Colonic mucosa (tissue), 4 donors: ENCODE results near the gene SDR39U1. TPM values are rescaled to one million over a fixed set of nuclear protein-coding genes. Genes with fewer than 3 reads are reported as not detected.

Experiments
- DNase-seq: peaks from one replicate; pipeline ENCODE4 v3.0.0-alpha.2; 2020
- H3K27ac ChIP-seq: fragments of 200-600 bp; one replicate; pipeline ENCODE4 v1.8.0; 2021
- H3K27me3 ChIP-seq: fragments of 200-600 bp; one replicate; pipeline ENCODE4 v1.8.0; 2021
- H3K36me3 ChIP-seq: fragments of 200-600 bp; one replicate; pipeline ENCODE4 v1.8.0; 2021
- H3K4me1 ChIP-seq: fragments of 200-600 bp; one replicate; pipeline ENCODE4 v1.8.0; 2021; ENCODE audit warnings: mild to moderate bottlenecking
- H3K4me3 ChIP-seq: fragments of 200-600 bp; one replicate; pipeline ENCODE4 v1.8.0; 2021
- H3K9ac ChIP-seq, 2 donors: one replicate each; pipeline ENCODE4 v1.7.0; 2013; ENCODE audit warnings: control low read depth in 2 of 2, low read depth in 2 of 2, low read length in 2 of 2
- H3K9me3 ChIP-seq: fragments of 200-600 bp; one replicate; pipeline ENCODE4 v1.8.0; 2021
- intact Hi-C: fragments of 100-400 bp; cut with DNase I; formaldehyde crosslinking; loops from one replicate; pipeline ENCODE4 v1.14.1; 2022
- total RNA-seq, 2 donors: library from RNA; stranded (reverse); fragmentation: NEBNext Ultra II Directional in 1 of 2; extraction: Animal tissue kit (Norgen Biotek cat#: 25700) in 1 of 2; gene quantifications; one replicate each; pipeline ENCODE4 v1.2.1, GENCODE V29; 2021
- TF ChIP-seq, protein P1 (sequence below): fragments of 200-600 bp; IDR thresholded peaks from one replicate; pipeline ENCODE4 v1.8.0; 2022; ENCODE audit warnings: antibody characterized with exemption, mild to moderate bottlenecking
- donor health status: healthy.
- donor health status: DM: no; HTN: no; CAD: no.
- donor health status: DM: no; HTN: no; CAD: no.

SDR39U1 gene
- total RNA-seq, 2 donors from 2014 or later, result 32.5 to 40.9 TPM

DNA sequence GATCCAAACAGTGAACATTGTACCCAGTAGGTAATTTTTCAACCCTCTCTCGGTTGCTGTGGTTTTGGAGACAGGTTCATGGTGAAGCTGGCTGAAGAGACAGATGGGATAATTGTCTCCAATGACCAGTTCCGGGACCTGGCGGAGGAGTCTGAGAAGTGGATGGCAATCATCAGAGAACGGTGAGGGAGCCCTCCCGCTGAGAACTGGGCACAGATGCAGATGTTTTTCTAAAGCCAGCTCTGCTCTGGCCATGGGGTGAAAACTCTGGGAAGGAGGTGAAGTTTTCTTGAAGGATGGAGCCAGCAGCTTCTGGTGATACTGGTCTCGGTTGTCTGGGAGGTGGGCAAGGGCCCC, 6.6 kb downstream of the SDR39U1 start:
- Histone ChIP-seq H3K9me3 (no peaks in the 10 kb centered on the region), H3K4me1 (peaks cover 29% of the 10 kb centered on the region), H3K36me3 (peaks cover 29% of the 10 kb centered on the region), H3K4me3 (no peak overlapping the region), H3K9ac (peak overlapping the region in 1 of 2 donors; percentile 52), H3K27me3 (no peaks in the 10 kb centered on the region), H3K27ac (no peak overlapping the region)
- no peak for DNase-seq
- intact Hi-C loops, result loop anchor here (10.0 kb wide), 1 partner anchor 191 kb away; the partner anchor contains the start of gene TINF2
- TF ChIP-seq, protein P1, sequence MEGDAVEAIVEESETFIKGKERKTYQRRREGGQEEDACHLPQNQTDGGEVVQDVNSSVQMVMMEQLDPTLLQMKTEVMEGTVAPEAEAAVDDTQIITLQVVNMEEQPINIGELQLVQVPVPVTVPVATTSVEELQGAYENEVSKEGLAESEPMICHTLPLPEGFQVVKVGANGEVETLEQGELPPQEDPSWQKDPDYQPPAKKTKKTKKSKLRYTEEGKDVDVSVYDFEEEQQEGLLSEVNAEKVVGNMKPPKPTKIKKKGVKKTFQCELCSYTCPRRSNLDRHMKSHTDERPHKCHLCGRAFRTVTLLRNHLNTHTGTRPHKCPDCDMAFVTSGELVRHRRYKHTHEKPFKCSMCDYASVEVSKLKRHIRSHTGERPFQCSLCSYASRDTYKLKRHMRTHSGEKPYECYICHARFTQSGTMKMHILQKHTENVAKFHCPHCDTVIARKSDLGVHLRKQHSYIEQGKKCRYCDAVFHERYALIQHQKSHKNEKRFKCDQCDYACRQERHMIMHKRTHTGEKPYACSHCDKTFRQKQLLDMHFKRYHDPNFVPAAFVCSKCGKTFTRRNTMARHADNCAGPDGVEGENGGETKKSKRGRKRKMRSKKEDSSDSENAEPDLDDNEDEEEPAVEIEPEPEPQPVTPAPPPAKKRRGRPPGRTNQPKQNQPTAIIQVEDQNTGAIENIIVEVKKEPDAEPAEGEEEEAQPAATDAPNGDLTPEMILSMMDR, result no peak

DNA sequence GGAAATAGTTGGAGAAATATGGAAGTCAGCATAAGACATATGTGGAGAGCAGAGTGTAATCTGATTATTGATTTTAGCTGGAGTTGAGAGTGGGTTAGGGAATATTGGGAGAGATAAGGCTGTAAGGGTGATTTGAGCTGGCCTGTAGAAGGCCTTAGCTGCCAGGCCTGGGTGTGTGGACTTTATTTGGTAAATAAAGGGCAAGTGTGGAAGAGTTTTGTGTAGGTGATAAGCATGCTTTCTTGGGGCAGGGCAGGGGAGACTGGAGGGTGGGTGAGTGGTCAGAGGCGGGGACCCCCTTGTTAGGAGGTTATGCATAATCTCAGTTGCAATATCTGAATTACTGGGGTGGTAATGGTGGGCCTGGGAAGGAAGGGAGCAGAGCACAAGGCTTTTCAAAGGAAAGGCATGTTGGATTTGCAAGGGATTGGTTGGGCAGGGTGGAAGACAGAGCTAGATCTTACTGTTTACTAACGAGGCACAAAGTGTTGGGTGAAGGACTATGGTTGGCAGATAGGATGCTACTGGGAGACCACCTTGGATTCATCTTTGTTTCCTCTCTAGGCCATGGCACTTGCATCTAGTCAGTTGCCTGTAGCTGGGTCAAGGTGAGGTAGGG, 7.3 kb downstream of the SDR39U1 start:
- Histone ChIP-seq H3K4me1 (peaks cover 23% of the 10 kb centered on the region), H3K27me3 (no peaks in the 10 kb centered on the region), H3K9ac (no peak overlapping the region), H3K4me3 (no peak overlapping the region), H3K36me3 (peaks cover 29% of the 10 kb centered on the region), H3K9me3 (no peaks in the 10 kb centered on the region), H3K27ac (no peak overlapping the region)
- TF ChIP-seq, protein P1, result no peak
- DNase-seq, result no peak
- intact Hi-C loops, result loop anchor here (10.0 kb wide), 1 partner anchor 190 kb away; the partner anchor contains the start of gene TINF2

DNA sequence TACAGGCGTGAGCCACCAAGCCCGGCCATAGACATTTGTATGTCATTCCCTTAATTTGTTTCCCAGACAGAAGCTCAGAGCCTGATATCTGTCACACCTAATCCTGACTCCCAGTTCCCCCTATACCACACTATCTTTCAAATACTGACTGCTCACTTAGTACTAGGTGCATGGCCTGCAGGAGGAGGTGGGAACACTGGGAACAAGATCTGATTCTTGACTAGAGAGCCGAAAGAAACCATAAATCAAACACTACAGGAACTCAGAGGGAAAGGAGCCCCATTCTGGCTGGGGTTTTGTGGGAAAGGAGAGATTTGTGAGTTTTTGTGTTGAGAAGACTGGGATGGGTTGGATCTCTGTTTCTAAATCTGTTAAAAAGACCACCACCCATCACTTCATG, 7.9 kb downstream of the SDR39U1 start:
- H3K27ac ChIP-seq, result no peak overlapping the region
- H3K4me1 ChIP-seq, result peaks cover 22% of the 10 kb centered on the region
- intact Hi-C loops, result loop anchor here (10.0 kb wide), 1 partner anchor 190 kb away; the partner anchor contains the start of gene TINF2
- TF ChIP-seq, protein P1, result no peak
- no peak overlapping the region for H3K4me3 ChIP-seq
- no peak overlapping the region for H3K9ac ChIP-seq
- no peaks in the 10 kb centered on the region for H3K9me3 ChIP-seq
- DNase-seq, result no peak
- H3K36me3 ChIP-seq, result peaks cover 22% of the 10 kb centered on the region
- no peaks in the 10 kb centered on the region for H3K27me3 ChIP-seq

DNA sequence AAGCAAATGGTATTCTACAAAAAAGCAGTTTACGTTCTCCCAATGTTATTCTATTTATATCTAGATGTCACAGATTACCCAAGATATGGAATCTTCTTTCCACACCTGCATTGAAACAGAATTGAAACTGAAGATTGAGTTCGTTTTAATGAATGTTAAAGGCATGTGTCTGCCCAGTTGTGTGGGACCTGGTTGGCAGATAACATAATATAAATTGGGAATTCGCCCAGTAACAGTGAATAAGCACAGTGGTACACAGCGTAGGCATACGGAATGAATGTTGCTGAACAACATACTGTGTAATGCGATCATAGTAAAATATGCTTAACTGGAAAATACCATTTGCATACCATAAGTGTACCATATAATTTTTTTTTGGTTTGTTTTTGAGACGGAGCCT, 8.5 kb downstream of the SDR39U1 start:
- DNase-seq, result no peak
- TF ChIP-seq, protein P1, result no peak
- Histone ChIP-seq H3K4me1 (peaks cover 22% of the 10 kb centered on the region), H3K36me3 (peaks cover 18% of the 10 kb centered on the region), H3K4me3 (no peak overlapping the region), H3K27me3 (no peaks in the 10 kb centered on the region), H3K27ac (no peak overlapping the region), H3K9me3 (no peaks in the 10 kb centered on the region), H3K9ac (no peak overlapping the region)
- intact Hi-C loops, result loop anchor here (10.0 kb wide), 1 partner anchor 189 kb away; the partner anchor contains the start of gene TINF2

DNA sequence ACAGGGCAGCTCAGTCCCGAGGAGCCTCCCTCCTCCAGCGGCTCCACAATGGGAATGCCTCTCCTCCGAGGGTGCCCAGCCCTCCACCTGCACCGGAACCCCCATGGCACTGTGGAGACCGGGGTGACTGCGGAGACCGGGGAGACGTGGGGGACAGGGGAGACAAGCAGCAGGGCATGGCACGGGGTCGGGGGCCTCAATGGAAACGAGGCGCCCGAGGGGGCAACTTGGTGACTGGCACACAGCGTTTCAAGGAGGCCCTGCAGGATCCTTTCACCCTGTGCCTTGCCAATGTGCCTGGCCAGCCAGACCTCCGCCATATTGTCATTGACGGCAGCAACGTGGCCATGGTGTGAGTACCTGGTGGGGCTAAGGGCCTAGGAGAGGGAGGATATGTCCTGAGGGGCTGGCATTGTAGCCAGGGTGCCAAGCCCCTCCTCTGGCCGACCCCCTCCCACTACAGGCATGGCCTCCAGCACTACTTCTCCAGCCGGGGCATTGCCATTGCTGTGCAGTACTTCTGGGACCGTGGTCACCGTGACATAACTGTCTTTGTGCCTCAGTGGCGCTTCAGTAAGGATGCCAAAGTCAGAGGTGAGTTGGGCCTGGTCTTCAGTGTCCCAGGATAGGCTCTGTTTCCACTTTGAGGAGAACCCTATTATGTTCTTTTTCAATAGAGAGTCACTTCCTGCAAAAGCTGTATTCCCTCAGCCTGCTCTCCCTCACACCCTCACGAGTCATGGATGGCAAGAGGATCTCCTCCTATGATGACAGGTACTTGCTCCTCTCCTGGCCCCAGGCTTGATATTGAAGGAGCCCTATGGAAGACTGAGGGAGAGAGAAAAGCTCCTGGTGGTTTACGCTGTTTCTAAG, 10.1 kb downstream of the SDR39U1 start:
- TF ChIP-seq, protein P1, result no peak
- Histone ChIP-seq H3K27me3 (no peaks in the 10 kb centered on the region), H3K4me3 (no peak overlapping the region), H3K9ac (no peak overlapping the region), H3K36me3 (peaks cover 12% of the 10 kb centered on the region), H3K9me3 (no peaks in the 10 kb centered on the region), H3K4me1 (peaks cover 25% of the 10 kb centered on the region), H3K27ac (no peak overlapping the region)
- no peak for DNase-seq
- intact Hi-C loops, result loop anchor here (10.0 kb wide), 1 partner anchor 188 kb away; the partner anchor contains the start of gene TINF2
